SJCRH30 (cell line): ENCODE measurements around the gene DOCK10. TPM values are rescaled to one million over a fixed set of nuclear protein-coding genes. Genes with fewer than 3 reads are reported as not detected.

Experiments used
- DNase-seq, 2 experiments: peaks; one replicate each; pipeline ENCODE4 v3.0.0-alpha.2; 2015 to 2020
- H3K27ac ChIP-seq: fragments of 250-450 bp; sonication (Bioruptor Pico); 2 replicates; pipeline ENCODE4 v1.5.1; 2020; ENCODE audit warnings: mild to moderate bottlenecking, moderate library complexity
- H3K27me3 ChIP-seq: fragments of 250-450 bp; sonication (Bioruptor Pico); 2 replicates; pipeline ENCODE4 v1.5.1; 2020; ENCODE audit warnings: mild to moderate bottlenecking, moderate library complexity
- H3K36me3 ChIP-seq: fragments of 250-450 bp; sonication (Bioruptor Pico); 2 replicates; pipeline ENCODE4 v1.5.1; 2020; ENCODE audit warnings: mild to moderate bottlenecking, moderate library complexity
- H3K4me1 ChIP-seq: fragments of 250-450 bp; sonication (Bioruptor Pico); 2 replicates; pipeline ENCODE4 v1.5.1; 2020; ENCODE audit warnings: mild to moderate bottlenecking, moderate library complexity
- H3K4me3 ChIP-seq: fragments of 250-450 bp; sonication (Bioruptor Pico); 2 replicates; pipeline ENCODE4 v1.5.1; 2020; ENCODE audit warnings: mild to moderate bottlenecking, moderate library complexity
- H3K9me3 ChIP-seq: fragments of 250-450 bp; sonication (Bioruptor Pico); replicated peaks from 2 replicates; pipeline ENCODE4 v1.5.1; 2020; ENCODE audit warnings: mild to moderate bottlenecking, moderate library complexity
- total RNA-seq: library from RNA; depleted of rRNA; stranded (reverse); fragments of >200 nt; shearing (Covaris generic); gene quantifications from 2 replicates; pipeline ENCODE4 v1.2.3, GENCODE V29; 2014

DOCK10 gene
- total RNA-seq, 1 experiment from 2014 or later = 12.3 TPM

- no peak for DNase-seq
- Histone ChIP-seq H3K4me3 (no peak overlapping the region), H3K27ac (no peak overlapping the region), H3K4me1 (no peaks in the 10 kb centered on the region), H3K9me3 (no peaks in the 10 kb centered on the region), H3K27me3 (no peaks in the 10 kb centered on the region), H3K36me3 (no peaks in the 10 kb centered on the region)
Measured at GRCh38 chr2:224876522-224876921, 165.7 kb downstream of the DOCK10 start.

GRCh38 chr2:224875841-224876240, 166.4 kb downstream of the DOCK10 start:
- no peaks in the 10 kb centered on the region for H3K36me3 ChIP-seq
- H3K27ac ChIP-seq = no peak overlapping the region

GRCh38 chr2:224875153-224875552, 167.1 kb downstream of the DOCK10 start:
- no peak for DNase-seq
- H3K4me3 ChIP-seq = no peak overlapping the region
- H3K36me3 ChIP-seq = no peaks in the 10 kb centered on the region
- H3K27me3 ChIP-seq = no peaks in the 10 kb centered on the region
- H3K9me3 ChIP-seq = no peaks in the 10 kb centered on the region
- no peaks in the 10 kb centered on the region for H3K4me1 ChIP-seq
- no peak overlapping the region for H3K27ac ChIP-seq

More at GRCh38 chr2:224875841-224876240, 166.4 kb downstream of the DOCK10 start:
- Histone ChIP-seq H3K9me3 (no peaks in the 10 kb centered on the region), H3K27me3 (no peaks in the 10 kb centered on the region), H3K4me3 (no peak overlapping the region), H3K4me1 (no peaks in the 10 kb centered on the region)
- DNase-seq = no peak

- no peak for DNase-seq
- Histone ChIP-seq H3K4me3 (no peak overlapping the region), H3K4me1 (no peaks in the 10 kb centered on the region), H3K27ac (no peak overlapping the region), H3K36me3 (no peaks in the 10 kb centered on the region), H3K9me3 (no peaks in the 10 kb centered on the region), H3K27me3 (no peaks in the 10 kb centered on the region)
Measured at GRCh38 chr2:224871813-224872212, 170.5 kb downstream of the DOCK10 start.

GRCh38 chr2:224870341-224870740, 171.9 kb downstream of the DOCK10 start:
- no peaks in the 10 kb centered on the region for H3K36me3 ChIP-seq
- DNase-seq = no peak
- H3K27me3 ChIP-seq = no peaks in the 10 kb centered on the region
- no peak overlapping the region for H3K27ac ChIP-seq
- H3K4me1 ChIP-seq = no peaks in the 10 kb centered on the region
- no peaks in the 10 kb centered on the region for H3K9me3 ChIP-seq
- H3K4me3 ChIP-seq = no peak overlapping the region

- H3K27ac ChIP-seq = no peak overlapping the region
- H3K27me3 ChIP-seq = no peaks in the 10 kb centered on the region
- H3K9me3 ChIP-seq = no peaks in the 10 kb centered on the region
- H3K36me3 ChIP-seq = no peaks in the 10 kb centered on the region
- H3K4me3 ChIP-seq = no peak overlapping the region
- no peak for DNase-seq
- H3K4me1 ChIP-seq = no peaks in the 10 kb centered on the region
Measured at GRCh38 chr2:224869601-224870233, 172.6 kb downstream of the DOCK10 start.

- Histone ChIP-seq H3K27me3 (no peaks in the 10 kb centered on the region), H3K4me3 (no peak overlapping the region), H3K9me3 (no peaks in the 10 kb centered on the region), H3K27ac (no peak overlapping the region), H3K36me3 (no peaks in the 10 kb centered on the region), H3K4me1 (no peaks in the 10 kb centered on the region)
- no peak for DNase-seq
Measured at GRCh38 chr2:224865016-224865415, 177.3 kb downstream of the DOCK10 start.

GRCh38 chr2:224861266-224861665, 181.0 kb downstream of the DOCK10 start:
- Histone ChIP-seq H3K9me3 (no peaks in the 10 kb centered on the region), H3K4me3 (no peak overlapping the region), H3K27me3 (no peaks in the 10 kb centered on the region), H3K4me1 (no peaks in the 10 kb centered on the region), H3K27ac (no peak overlapping the region), H3K36me3 (no peaks in the 10 kb centered on the region)
- no peak for DNase-seq

GRCh38 chr2:224860786-224861185, 181.5 kb downstream of the DOCK10 start:
- Histone ChIP-seq H3K9me3 (no peaks in the 10 kb centered on the region), H3K27ac (no peak overlapping the region), H3K36me3 (no peaks in the 10 kb centered on the region), H3K27me3 (no peaks in the 10 kb centered on the region), H3K4me1 (no peaks in the 10 kb centered on the region), H3K4me3 (no peak overlapping the region)
- no peak for DNase-seq

- H3K36me3 ChIP-seq = no peaks in the 10 kb centered on the region
- no peak for DNase-seq
- peaks cover 17% of the 10 kb centered on the region for H3K4me1 ChIP-seq
- no peaks in the 10 kb centered on the region for H3K27me3 ChIP-seq
- H3K9me3 ChIP-seq = no peaks in the 10 kb centered on the region
- H3K27ac ChIP-seq = no peak overlapping the region
- no peak overlapping the region for H3K4me3 ChIP-seq
Measured at GRCh38 chr2:224851811-224852210, 190.5 kb downstream of the DOCK10 start.

GRCh38 chr2:224850081-224850480, 192.2 kb downstream of the DOCK10 start:
- Histone ChIP-seq H3K27me3 (no peaks in the 10 kb centered on the region), H3K9me3 (no peaks in the 10 kb centered on the region), H3K27ac (no peak overlapping the region), H3K36me3 (no peaks in the 10 kb centered on the region), H3K4me1 (peaks cover 17% of the 10 kb centered on the region), H3K4me3 (no peak overlapping the region)
- no peak for DNase-seq

GRCh38 chr2:224849264-224849663, 193.0 kb downstream of the DOCK10 start:
- Histone ChIP-seq H3K36me3 (no peaks in the 10 kb centered on the region), H3K27ac (no peak overlapping the region), H3K9me3 (no peaks in the 10 kb centered on the region), H3K4me1 (peaks cover 17% of the 10 kb centered on the region), H3K27me3 (no peaks in the 10 kb centered on the region), H3K4me3 (no peak overlapping the region)
- no peak for DNase-seq

GRCh38 chr2:224847961-224848850, 194.1 kb downstream of the DOCK10 start:
- H3K27ac ChIP-seq = peak overlapping the region; percentile 3; the same call in 1 of the 2 replicates
- no peaks in the 10 kb centered on the region for H3K36me3 ChIP-seq
- peak; percentile 94 to 98 for DNase-seq

GRCh38 chr2:224847381-224847780, 194.9 kb downstream of the DOCK10 start:
- H3K36me3 ChIP-seq = no peaks in the 10 kb centered on the region
- H3K4me1 ChIP-seq = peaks cover 21% of the 10 kb centered on the region
- H3K4me3 ChIP-seq = no peak overlapping the region
- DNase-seq = peak in 1 of 2 experiments; percentile 6
- peak overlapping the region; percentile 3; the same call in 1 of the 2 replicates for H3K27ac ChIP-seq
- no peaks in the 10 kb centered on the region for H3K9me3 ChIP-seq
- no peaks in the 10 kb centered on the region for H3K27me3 ChIP-seq

More at GRCh38 chr2:224847961-224848850, 194.1 kb downstream of the DOCK10 start:
- no peak overlapping the region for H3K4me3 ChIP-seq
- no peaks in the 10 kb centered on the region for H3K27me3 ChIP-seq
- no peaks in the 10 kb centered on the region for H3K9me3 ChIP-seq
- peaks cover 20% of the 10 kb centered on the region for H3K4me1 ChIP-seq

- Histone ChIP-seq H3K4me1 (peaks cover 21% of the 10 kb centered on the region), H3K27ac (no peak overlapping the region), H3K4me3 (no peak overlapping the region), H3K36me3 (no peaks in the 10 kb centered on the region), H3K9me3 (no peaks in the 10 kb centered on the region), H3K27me3 (no peaks in the 10 kb centered on the region)
- no peak for DNase-seq
Measured at GRCh38 chr2:224846686-224847085, 195.6 kb downstream of the DOCK10 start.
